ENCODE measurements around the gene KIZ. TPM values are rescaled to one million over a fixed set of nuclear protein-coding genes. Genes with fewer than 3 reads are reported as not detected.

The KIZ gene
- total RNA-seq, 1 donor from 2014 or later = 25.9 TPM

GRCh38 chr20:21208999-21209398 lies 83.1 kb downstream of the KIZ start:
- no peak overlapping the region for H3K4me3 Mint-ChIP-seq (ENCODE audit: low read depth)
- H3K27me3 Mint-ChIP-seq = no peaks in the 10 kb centered on the region
- peaks cover 6% of the 10 kb centered on the region for H3K36me3 Mint-ChIP-seq (ENCODE audit: insufficient read depth)
- no peaks in the 10 kb centered on the region for H3K9me3 Mint-ChIP-seq (ENCODE audit: low read depth)
- TF ChIP-seq, protein P1, sequence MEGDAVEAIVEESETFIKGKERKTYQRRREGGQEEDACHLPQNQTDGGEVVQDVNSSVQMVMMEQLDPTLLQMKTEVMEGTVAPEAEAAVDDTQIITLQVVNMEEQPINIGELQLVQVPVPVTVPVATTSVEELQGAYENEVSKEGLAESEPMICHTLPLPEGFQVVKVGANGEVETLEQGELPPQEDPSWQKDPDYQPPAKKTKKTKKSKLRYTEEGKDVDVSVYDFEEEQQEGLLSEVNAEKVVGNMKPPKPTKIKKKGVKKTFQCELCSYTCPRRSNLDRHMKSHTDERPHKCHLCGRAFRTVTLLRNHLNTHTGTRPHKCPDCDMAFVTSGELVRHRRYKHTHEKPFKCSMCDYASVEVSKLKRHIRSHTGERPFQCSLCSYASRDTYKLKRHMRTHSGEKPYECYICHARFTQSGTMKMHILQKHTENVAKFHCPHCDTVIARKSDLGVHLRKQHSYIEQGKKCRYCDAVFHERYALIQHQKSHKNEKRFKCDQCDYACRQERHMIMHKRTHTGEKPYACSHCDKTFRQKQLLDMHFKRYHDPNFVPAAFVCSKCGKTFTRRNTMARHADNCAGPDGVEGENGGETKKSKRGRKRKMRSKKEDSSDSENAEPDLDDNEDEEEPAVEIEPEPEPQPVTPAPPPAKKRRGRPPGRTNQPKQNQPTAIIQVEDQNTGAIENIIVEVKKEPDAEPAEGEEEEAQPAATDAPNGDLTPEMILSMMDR (IDR thresholded peaks at IDR 0.05; ENCODE audit: unreplicated experiment) = no peak
- H3K27ac Mint-ChIP-seq = no peak overlapping the region
- H3K4me1 Mint-ChIP-seq (ENCODE audit: low read depth) = peaks cover 3% of the 10 kb centered on the region
- DNase-seq (ENCODE audit: low spot score, unreplicated experiment) = no peak

GRCh38 chr20:21209668-21210067 lies 83.8 kb downstream of the KIZ start:
- TF ChIP-seq, protein P1 (IDR thresholded peaks at IDR 0.05; ENCODE audit: unreplicated experiment) = no peak
- H3K27me3 Mint-ChIP-seq = no peaks in the 10 kb centered on the region
- H3K4me3 Mint-ChIP-seq (ENCODE audit: low read depth) = no peak overlapping the region
- H3K36me3 Mint-ChIP-seq (ENCODE audit: insufficient read depth) = peaks cover 6% of the 10 kb centered on the region
- H3K27ac Mint-ChIP-seq = no peak overlapping the region
- peaks cover 3% of the 10 kb centered on the region for H3K4me1 Mint-ChIP-seq (ENCODE audit: low read depth)
- no peaks in the 10 kb centered on the region for H3K9me3 Mint-ChIP-seq (ENCODE audit: low read depth)
- no peak for DNase-seq (ENCODE audit: low spot score, unreplicated experiment)

- Mint-ChIP-seq H3K4me1 (ENCODE audit: low read depth) (peaks cover 3% of the 10 kb centered on the region), H3K27me3 (no peaks in the 10 kb centered on the region), H3K4me3 (ENCODE audit: low read depth) (no peak overlapping the region), H3K36me3 (ENCODE audit: insufficient read depth) (no peaks in the 10 kb centered on the region), H3K27ac (no peak overlapping the region), H3K9me3 (ENCODE audit: low read depth) (no peaks in the 10 kb centered on the region)
- DNase-seq (ENCODE audit: low spot score, unreplicated experiment) = no peak
- TF ChIP-seq, protein P1 (IDR thresholded peaks at IDR 0.05; ENCODE audit: unreplicated experiment) = no peak
These were observed 87.8 kb downstream of the KIZ start for GRCh38 chr20:21213691-21214090.

- no peaks in the 10 kb centered on the region for H3K9me3 Mint-ChIP-seq (ENCODE audit: low read depth)
- no peaks in the 10 kb centered on the region for H3K27me3 Mint-ChIP-seq
- H3K4me1 Mint-ChIP-seq (ENCODE audit: low read depth) = no peaks in the 10 kb centered on the region
- no peak for DNase-seq (ENCODE audit: low spot score, unreplicated experiment)
- no peak overlapping the region for H3K4me3 Mint-ChIP-seq (ENCODE audit: low read depth)
- TF ChIP-seq, protein P1 (IDR thresholded peaks at IDR 0.05; ENCODE audit: unreplicated experiment) = no peak
- no peak overlapping the region for H3K27ac Mint-ChIP-seq
- H3K36me3 Mint-ChIP-seq (ENCODE audit: insufficient read depth) = no peaks in the 10 kb centered on the region
These were observed 88.5 kb downstream of the KIZ start for GRCh38 chr20:21214431-21214830.

DNA sequence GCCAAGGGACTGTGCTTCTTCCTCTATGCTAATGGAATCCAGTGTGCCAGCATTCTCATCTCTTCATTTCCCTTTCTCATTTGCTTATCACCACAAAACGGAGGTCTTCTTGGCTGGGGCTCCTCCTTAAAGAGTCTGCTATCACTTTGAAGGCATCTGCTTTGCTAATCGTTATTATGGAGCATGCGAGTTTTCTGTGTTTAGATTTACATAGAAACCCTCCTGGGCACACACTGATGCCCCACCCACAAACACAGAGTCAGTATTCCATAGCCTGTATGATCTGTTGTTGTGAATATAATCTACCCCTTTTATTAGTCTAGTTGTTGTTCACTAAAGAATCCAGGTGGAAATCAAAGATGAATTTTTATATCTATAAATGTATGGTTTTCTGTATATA lies 93.8 kb downstream of the KIZ start:
- Mint-ChIP-seq H3K9me3 (ENCODE audit: low read depth) (no peaks in the 10 kb centered on the region), H3K36me3 (ENCODE audit: insufficient read depth) (no peaks in the 10 kb centered on the region), H3K27ac (no peak overlapping the region), H3K27me3 (no peaks in the 10 kb centered on the region), H3K4me1 (ENCODE audit: low read depth) (peaks cover 4% of the 10 kb centered on the region), H3K4me3 (ENCODE audit: low read depth) (no peak overlapping the region)
- TF ChIP-seq, protein P1 (IDR thresholded peaks at IDR 0.05; ENCODE audit: unreplicated experiment) = no peak
- no peak for DNase-seq (ENCODE audit: low spot score, unreplicated experiment)
